ENCODE results near the gene LIMK2. TPM values are rescaled to one million over a fixed set of nuclear protein-coding genes. Genes with fewer than 3 reads are reported as not detected.

Gene LIMK2
- total and polyA plus RNA-seq, 4 donors = 6.6 to 39.2 (median 13.4) TPM

- no peaks in the 10 kb centered on the region for H3K9me3 ChIP-seq (ENCODE audit: control insufficient read depth in 4 of 4, low read length in 3 of 4)
- peak overlapping the region in 1 of 2 donors; percentile 8 for H3K9ac ChIP-seq (ENCODE audit: low read depth in 1 of 2, low read length in 2 of 2)
- H3K4me1 ChIP-seq (ENCODE audit: control insufficient read depth in 4 of 4, insufficient read depth in 4 of 4, low read length in 3 of 4) = peaks cover 0 to 23% (median 14%) of the 10 kb centered on the region in 4 donors
- H3K27me3 ChIP-seq (ENCODE audit: control insufficient read depth in 4 of 4, insufficient read depth in 4 of 4, low read length in 3 of 4) = no peaks in the 10 kb centered on the region
- peak overlapping the region in 1 of 2 donors; percentile 68 for H3K27ac ChIP-seq (ENCODE audit: low read depth in 1 of 2, low read length in 2 of 2)
- no peak overlapping the region for H3K4me3 ChIP-seq (ENCODE audit: low read depth in 1 of 3, low read length in 3 of 3)
- 80% methylated on average over 4 of the region's 4 CpGs for WGBS
- TF ChIP-seq TAF1 (conservative IDR thresholded peaks at IDR 0.05) = no peak
- TF ChIP-seq EGR1 (IDR thresholded peaks at IDR 0.05; ENCODE audit: low read depth in 2 of 2) = no peak
- no peak for TF ChIP-seq MAX (IDR thresholded peaks at IDR 0.05)
- no peak for TF ChIP-seq RAD21 (IDR thresholded peaks at IDR 0.05)
- TF ChIP-seq NR2F2 (IDR thresholded peaks at IDR 0.05) = no peak
- TF ChIP-seq, protein P1, sequence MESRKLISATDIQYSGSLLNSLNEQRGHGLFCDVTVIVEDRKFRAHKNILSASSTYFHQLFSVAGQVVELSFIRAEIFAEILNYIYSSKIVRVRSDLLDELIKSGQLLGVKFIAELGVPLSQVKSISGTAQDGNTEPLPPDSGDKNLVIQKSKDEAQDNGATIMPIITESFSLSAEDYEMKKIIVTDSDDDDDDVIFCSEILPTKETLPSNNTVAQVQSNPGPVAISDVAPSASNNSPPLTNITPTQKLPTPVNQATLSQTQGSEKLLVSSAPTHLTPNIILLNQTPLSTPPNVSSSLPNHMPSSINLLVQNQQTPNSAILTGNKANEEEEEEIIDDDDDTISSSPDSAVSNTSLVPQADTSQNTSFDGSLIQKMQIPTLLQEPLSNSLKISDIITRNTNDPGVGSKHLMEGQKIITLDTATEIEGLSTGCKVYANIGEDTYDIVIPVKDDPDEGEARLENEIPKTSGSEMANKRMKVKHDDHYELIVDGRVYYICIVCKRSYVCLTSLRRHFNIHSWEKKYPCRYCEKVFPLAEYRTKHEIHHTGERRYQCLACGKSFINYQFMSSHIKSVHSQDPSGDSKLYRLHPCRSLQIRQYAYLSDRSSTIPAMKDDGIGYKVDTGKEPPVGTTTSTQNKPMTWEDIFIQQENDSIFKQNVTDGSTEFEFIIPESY (IDR thresholded peaks at IDR 0.05) = no peak
- no peak for DNase-seq (ENCODE audit: low spot score)
- H3K36me3 ChIP-seq (ENCODE audit: control insufficient read depth in 4 of 4, insufficient read depth in 3 of 4, low read depth in 1 of 4, low read length in 3 of 4) = no peaks in the 10 kb centered on the region
Measured at GRCh38 chr22:31218565-31219262, 6.6 kb downstream of the LIMK2 start.

DNA sequence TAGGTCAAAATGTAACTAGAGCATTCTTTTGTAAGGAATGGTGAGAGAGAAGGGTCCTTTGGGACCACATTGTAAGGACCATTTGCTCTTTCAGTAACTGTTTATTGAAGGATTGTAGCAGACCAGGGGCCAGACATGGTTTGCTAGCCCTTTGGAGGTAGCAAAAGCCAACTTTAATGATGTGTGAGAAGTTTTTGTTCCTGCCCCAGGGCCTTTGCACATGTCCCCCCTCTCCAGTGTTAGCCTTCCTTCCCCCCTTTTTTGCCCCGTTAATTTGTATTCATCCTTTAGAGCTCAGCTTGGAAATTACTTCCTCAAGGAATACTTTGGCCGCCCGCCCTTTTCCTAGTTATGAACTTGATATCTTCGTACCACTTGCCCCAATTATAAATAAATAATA, 9.0 kb downstream of the LIMK2 start:
- 87% methylated on average over 4 of the region's 4 CpGs for WGBS
- no peak overlapping the region for H3K27ac ChIP-seq (ENCODE audit: low read depth in 1 of 2, low read length in 2 of 2)
- no peaks in the 10 kb centered on the region for H3K36me3 ChIP-seq (ENCODE audit: control insufficient read depth in 4 of 4, insufficient read depth in 3 of 4, low read depth in 1 of 4, low read length in 3 of 4)
- no peaks in the 10 kb centered on the region for H3K27me3 ChIP-seq (ENCODE audit: control insufficient read depth in 4 of 4, insufficient read depth in 4 of 4, low read length in 3 of 4)
- no peak overlapping the region for H3K9ac ChIP-seq (ENCODE audit: low read depth in 1 of 2, low read length in 2 of 2)
- TF ChIP-seq HNF4A (conservative IDR thresholded peaks at IDR 0.05) = no peak
- TF ChIP-seq SP1 (IDR thresholded peaks at IDR 0.05) = no peak
- TF ChIP-seq RXRA (IDR thresholded peaks at IDR 0.05) = no peak
- no peak for TF ChIP-seq TAF1 (conservative IDR thresholded peaks at IDR 0.05)
- TF ChIP-seq EGR1 (IDR thresholded peaks at IDR 0.05; ENCODE audit: low read depth in 2 of 2) = no peak
- TF ChIP-seq FOXA1 (IDR thresholded peaks at IDR 0.05) = no peak
- no peak for TF ChIP-seq FOXA2 (IDR thresholded peaks at IDR 0.05)
- TF ChIP-seq ATF3 (IDR thresholded peaks at IDR 0.05) = no peak
- TF ChIP-seq YY1 (IDR thresholded peaks at IDR 0.05) = no peak
- TF ChIP-seq REST (IDR thresholded peaks at IDR 0.05) = no peak
- TF ChIP-seq HNF4G (IDR thresholded peaks at IDR 0.05) = no peak
- TF ChIP-seq, protein P1 (IDR thresholded peaks at IDR 0.05) = no peak
- TF ChIP-seq, protein P2, sequence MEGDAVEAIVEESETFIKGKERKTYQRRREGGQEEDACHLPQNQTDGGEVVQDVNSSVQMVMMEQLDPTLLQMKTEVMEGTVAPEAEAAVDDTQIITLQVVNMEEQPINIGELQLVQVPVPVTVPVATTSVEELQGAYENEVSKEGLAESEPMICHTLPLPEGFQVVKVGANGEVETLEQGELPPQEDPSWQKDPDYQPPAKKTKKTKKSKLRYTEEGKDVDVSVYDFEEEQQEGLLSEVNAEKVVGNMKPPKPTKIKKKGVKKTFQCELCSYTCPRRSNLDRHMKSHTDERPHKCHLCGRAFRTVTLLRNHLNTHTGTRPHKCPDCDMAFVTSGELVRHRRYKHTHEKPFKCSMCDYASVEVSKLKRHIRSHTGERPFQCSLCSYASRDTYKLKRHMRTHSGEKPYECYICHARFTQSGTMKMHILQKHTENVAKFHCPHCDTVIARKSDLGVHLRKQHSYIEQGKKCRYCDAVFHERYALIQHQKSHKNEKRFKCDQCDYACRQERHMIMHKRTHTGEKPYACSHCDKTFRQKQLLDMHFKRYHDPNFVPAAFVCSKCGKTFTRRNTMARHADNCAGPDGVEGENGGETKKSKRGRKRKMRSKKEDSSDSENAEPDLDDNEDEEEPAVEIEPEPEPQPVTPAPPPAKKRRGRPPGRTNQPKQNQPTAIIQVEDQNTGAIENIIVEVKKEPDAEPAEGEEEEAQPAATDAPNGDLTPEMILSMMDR (IDR thresholded peaks at IDR 0.05; ENCODE audit: low read depth, low read length, missing input control) = no peak
- no peak for DNase-seq (ENCODE audit: low spot score)
- H3K9me3 ChIP-seq (ENCODE audit: control insufficient read depth in 4 of 4, low read length in 3 of 4) = no peaks in the 10 kb centered on the region
- peaks cover 0 to 24% (median 11%) of the 10 kb centered on the region in 4 donors for H3K4me1 ChIP-seq (ENCODE audit: control insufficient read depth in 4 of 4, insufficient read depth in 4 of 4, low read length in 3 of 4)
- H3K4me3 ChIP-seq (ENCODE audit: low read depth in 1 of 3, low read length in 3 of 3) = no peak overlapping the region

All from liver (tissue), 9 donors.